AG04450 (cell line): ENCODE measurements around the gene ZFYVE27. TPM values are rescaled to one million over a fixed set of nuclear protein-coding genes. Genes with fewer than 3 reads are reported as not detected.

ENCODE experiments used
- CTCF ChIA-PET: fragments of 300-600, 350-600 bp; formaldehyde crosslinking; extraction: SDS; loops from one replicate; lab custom pipeline; 2022; ENCODE audit warnings: antibody characterized with exemption, inconsistent platforms; lab: Charles Lee
- POLR2A ChIA-PET: fragments of 350-600 bp; formaldehyde crosslinking; extraction: SDS; loops from one replicate; lab custom pipeline; 2021; ENCODE audit warnings: antibody characterized with exemption, inconsistent platforms; lab: Yijun Ruan, JAX
- DNase-seq: peaks from one replicate; pipeline ENCODE4 v3.0.0-alpha.2; 2011; ENCODE audit warnings: low read depth, low spot score
- H3K27ac ChIP-seq: one replicate; pipeline ENCODE4 v1.5.1; 2012; ENCODE audit warnings: low read depth, low read length, control low read depth
- H3K27me3 ChIP-seq: one replicate; pipeline ENCODE4 v1.6.0; 2012; ENCODE audit warnings: low read length; ENCODE audit not compliant: control insufficient read depth, insufficient read depth
- H3K4me3 ChIP-seq: 2 replicates; pipeline ENCODE4 v1.5.1; 2011; ENCODE audit warnings: mild to moderate bottlenecking, low read depth, low read length, control low read depth
- H3K9me3 ChIP-seq: 2 replicates; pipeline ENCODE4 v1.5.1; 2012; ENCODE audit warnings: low read length; ENCODE audit not compliant: control insufficient read depth, insufficient read depth
- polyA plus RNA-seq: library from polyadenylated mRNA; depleted of rRNA; stranded (reverse); fragments of >200 nt; gene quantifications from 2 replicates; pipeline ENCODE4 v1.2.3, GENCODE V29; 2011
- TF ChIP-seq, protein P1 (sequence below): IDR thresholded peaks from 2 replicates; pipeline ENCODE4 v1.5.1; 2011; ENCODE audit warnings: low read depth, low read length, control low read depth, inconsistent platforms

Gene ZFYVE27
- polyA plus RNA-seq, 1 experiment: 11.1 TPM

DNA sequence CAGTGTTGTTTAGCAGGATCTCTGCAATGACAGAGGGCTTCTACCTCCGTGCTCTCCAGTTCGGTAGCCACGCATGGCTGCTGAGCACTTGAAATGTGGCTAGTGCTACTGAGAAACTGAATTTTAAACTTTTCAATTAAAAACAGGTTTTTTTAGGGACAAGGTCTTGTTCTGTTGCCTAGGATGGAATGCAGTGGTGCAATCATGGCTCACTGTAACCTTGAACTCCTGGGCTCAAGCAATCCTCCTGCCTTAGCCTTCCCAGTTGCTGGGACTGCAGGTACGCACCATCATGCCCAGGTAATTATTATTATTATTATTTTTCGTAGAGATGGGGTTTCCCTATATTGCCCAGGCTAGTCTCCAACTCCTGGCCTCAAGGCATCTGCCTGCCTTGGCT lies 48.3 kb downstream of the ZFYVE27 start:
- H3K27me3 ChIP-seq: peaks cover 35% of the 10 kb centered on the region
- CTCF ChIA-PET: no interaction called here
- DNase-seq: no peak
- no peak overlapping the region for H3K27ac ChIP-seq
- TF ChIP-seq, protein P1, sequence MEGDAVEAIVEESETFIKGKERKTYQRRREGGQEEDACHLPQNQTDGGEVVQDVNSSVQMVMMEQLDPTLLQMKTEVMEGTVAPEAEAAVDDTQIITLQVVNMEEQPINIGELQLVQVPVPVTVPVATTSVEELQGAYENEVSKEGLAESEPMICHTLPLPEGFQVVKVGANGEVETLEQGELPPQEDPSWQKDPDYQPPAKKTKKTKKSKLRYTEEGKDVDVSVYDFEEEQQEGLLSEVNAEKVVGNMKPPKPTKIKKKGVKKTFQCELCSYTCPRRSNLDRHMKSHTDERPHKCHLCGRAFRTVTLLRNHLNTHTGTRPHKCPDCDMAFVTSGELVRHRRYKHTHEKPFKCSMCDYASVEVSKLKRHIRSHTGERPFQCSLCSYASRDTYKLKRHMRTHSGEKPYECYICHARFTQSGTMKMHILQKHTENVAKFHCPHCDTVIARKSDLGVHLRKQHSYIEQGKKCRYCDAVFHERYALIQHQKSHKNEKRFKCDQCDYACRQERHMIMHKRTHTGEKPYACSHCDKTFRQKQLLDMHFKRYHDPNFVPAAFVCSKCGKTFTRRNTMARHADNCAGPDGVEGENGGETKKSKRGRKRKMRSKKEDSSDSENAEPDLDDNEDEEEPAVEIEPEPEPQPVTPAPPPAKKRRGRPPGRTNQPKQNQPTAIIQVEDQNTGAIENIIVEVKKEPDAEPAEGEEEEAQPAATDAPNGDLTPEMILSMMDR: no peak
- H3K4me3 ChIP-seq: no peak overlapping the region
- POLR2A ChIA-PET: no interaction called here
- no peaks in the 10 kb centered on the region; the same call in 1 of the 2 replicates for H3K9me3 ChIP-seq

DNA sequence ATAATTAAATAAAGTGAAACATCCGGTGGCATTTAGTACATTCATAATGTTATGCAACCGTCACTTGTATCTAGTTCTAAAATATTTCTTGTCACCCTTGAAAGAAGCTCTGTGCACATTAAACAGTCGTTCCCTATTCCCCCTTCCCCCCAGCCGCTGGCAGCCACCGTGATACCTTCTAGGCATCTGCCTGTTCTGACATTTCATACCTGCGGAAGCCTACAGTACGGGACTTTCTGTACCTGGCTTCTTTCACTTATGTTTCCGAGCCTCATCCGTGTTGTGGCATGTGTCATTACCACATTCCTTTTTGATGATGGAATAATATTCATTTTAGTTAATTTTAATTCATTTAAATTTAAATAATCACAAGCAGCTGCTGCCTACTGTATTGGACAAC lies 48.8 kb downstream of the ZFYVE27 start:
- TF ChIP-seq, protein P1: no peak
- ChIA-PET POLR2A (no interaction called here), CTCF (no interaction called here)
- DNase-seq: no peak
- H3K4me3 ChIP-seq: no peak overlapping the region
- H3K27me3 ChIP-seq: peaks cover 31% of the 10 kb centered on the region
- H3K9me3 ChIP-seq: no peaks in the 10 kb centered on the region; the same call in 1 of the 2 replicates
- no peak overlapping the region for H3K27ac ChIP-seq

DNA sequence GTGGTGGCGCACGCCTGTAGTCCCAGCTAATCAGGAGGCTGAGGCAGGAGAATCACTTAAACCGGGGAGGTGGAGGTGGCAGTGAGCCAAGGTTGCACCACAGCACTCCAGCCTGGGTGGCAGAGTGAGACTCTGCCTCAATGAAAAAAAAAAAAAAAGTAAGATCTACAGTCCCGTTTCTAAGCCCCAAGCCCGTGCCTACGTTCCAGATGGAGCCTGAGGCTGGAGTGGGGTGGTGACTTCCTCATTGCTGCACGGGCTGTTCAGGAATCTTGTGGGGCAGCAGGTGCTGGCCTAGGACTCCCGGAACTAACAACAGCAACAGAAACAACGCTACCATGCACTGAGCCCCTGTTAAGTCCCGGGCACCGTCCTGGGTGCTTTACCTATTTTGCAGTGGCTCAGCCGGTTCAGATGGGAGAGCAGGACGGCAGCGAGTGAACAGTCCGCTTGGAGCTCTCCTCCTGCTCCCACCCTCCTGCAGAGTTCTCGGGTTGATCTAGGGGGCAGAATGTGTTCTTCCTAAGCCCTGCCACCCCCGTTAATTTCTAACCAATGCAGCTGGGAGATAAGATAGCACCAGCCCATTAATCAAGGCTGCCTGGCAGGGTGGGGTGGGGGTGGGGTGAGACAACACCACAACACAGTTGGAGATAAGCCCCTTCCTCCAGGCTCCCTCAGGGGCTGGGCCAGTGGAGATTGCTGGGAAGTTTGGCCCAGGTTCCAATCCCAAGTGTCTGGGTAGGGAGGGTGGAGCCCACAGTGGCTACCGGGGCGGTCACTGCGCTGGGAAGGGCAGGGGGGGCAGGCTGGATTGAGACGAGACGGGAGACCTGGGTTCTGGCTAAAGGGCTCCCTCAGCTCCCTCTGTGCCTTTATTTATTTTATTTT lies 51.9 kb downstream of the ZFYVE27 start:
- peaks cover 23% of the 10 kb centered on the region for H3K27me3 ChIP-seq
- TF ChIP-seq, protein P1: no peak
- no peak overlapping the region for H3K27ac ChIP-seq
- H3K9me3 ChIP-seq: no peaks in the 10 kb centered on the region
- H3K4me3 ChIP-seq: no peak overlapping the region
- DNase-seq: no peak
- ChIA-PET CTCF (no interaction called here), POLR2A (no interaction called here)

DNA sequence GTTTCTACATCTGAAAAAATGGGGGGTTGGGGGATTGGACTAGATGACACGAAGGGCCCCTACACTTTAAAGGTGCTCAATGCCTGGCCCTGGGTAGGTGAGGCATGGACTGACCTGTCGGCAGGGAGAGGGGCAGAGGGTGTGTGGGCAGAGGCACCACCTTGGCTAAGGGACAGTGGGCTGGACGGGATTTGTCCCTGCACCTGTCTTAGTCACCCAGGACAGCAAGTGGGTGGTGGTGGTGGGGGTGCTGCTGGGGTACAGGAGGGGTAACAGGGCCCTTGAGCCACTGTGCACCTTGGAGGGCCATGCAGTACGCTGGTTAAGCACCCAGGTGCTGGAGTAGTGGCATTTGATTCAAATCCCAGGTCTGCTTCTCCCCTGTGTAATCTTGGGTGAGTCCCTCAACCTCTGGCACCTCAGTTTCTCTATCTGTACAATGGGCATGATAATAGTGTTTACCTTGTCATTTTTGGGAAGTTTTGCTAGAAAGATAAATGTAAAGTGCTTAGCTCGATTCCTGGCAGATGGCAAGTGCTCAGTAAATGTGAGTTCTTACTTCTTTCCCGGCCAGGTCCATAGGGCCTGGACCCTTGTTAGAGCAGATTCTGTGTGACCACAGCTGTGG lies 53.0 kb downstream of the ZFYVE27 start:
- CTCF ChIA-PET: interaction anchor here (0.5 to 1.6 kb wide), 3 partner anchors 15 to 695 kb away, joined by 3 to 4 read pairs (median 3); no protein-coding TSS in a partner anchor
- H3K4me3 ChIP-seq: no peak overlapping the region
- TF ChIP-seq, protein P1: no peak
- H3K9me3 ChIP-seq: no peaks in the 10 kb centered on the region
- POLR2A ChIA-PET: no interaction called here
- peaks cover 23% of the 10 kb centered on the region for H3K27me3 ChIP-seq
- DNase-seq: no peak
- no peak overlapping the region for H3K27ac ChIP-seq
